OCI-M1 (cell line): ENCODE measurements around the gene CNTN4.

ENCODE experiments used
- DNase-seq: peaks from one replicate; lab custom pipeline; 2025; lab: John Stamatoyannopoulos, UW

Gene CNTN4

GRCh38 chr3:2856138-2857133 is 757.8 kb downstream of the CNTN4 start:
- DNase-seq, result peak; percentile 60

GRCh38 chr3:2860626-2861025 is 762.0 kb downstream of the CNTN4 start:
- no peak for DNase-seq

DNA sequence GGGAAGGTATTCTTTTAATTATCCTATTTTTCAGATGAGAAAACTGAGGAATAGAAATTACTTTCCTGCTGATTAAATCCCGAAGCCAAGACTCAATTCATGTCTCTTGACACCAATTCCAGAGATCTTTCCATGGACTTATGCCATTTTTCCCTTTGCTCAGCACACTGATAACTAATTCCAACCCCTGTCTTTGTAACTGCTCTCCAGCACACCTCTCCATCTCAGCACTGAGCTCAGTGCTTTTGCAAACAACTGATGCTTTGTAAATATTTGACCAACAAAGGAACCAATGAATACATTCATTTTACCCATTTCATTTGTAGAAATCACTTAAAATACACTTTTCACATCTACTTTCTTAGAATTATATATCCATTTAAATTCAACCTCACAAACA is 762.5 kb downstream of the CNTN4 start:
- DNase-seq, result no peak

- no peak for DNase-seq
These were observed 763.3 kb downstream of the CNTN4 start for GRCh38 chr3:2861920-2862319.

- DNase-seq, result no peak
These were observed 763.7 kb downstream of the CNTN4 start for GRCh38 chr3:2862366-2862765.

DNA sequence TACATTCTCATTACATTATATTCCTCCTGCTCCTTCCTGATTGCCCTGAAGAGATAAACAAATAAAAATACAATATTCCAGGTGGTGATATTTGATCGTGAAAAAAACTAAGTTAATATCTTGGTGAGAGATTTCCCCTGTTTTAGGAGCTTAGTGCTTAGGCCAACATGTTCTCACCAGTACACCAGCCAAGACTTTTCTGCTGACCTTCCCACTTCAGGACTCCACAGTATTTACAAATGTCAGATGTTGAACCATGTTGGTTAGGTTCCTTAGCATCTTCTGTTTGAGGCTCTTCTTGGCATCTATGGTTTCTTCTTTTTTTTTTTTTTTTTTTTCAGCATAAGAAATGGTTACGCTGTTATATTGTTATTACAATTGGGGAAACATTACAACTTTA is 764.5 kb downstream of the CNTN4 start:
- DNase-seq, result no peak

- no peak for DNase-seq
These were observed 771.2 kb downstream of the CNTN4 start for GRCh38 chr3:2869905-2870304.

DNA sequence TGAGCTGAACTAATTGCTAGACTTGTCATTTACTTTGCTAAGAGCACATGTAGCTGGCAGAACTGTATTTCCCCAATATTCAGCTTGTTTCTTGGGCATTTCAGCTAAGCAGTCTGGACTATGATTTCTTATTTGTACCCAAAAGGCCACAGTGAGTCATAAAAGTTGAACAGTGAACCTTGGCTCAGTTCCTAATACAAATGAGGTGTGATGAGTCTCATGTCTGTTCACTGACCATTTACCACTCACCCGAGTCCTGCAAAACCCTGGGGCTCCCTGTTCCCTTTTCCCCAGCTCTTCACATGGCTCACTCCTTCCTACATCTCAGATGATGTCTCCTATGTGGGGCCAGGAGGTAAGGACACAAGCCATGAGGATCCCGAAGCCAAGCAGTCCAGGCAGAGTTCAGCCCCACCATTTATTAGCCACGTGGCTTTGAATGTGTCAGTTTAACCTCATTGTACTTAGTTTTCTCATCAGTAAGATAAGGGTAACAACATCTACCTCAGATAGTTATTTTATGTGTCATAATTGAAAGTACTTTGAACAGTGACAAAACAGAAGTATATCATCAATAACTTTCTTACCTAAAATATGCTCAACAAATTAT is 772.2 kb downstream of the CNTN4 start:
- no peak for DNase-seq

- DNase-seq, result no peak
These were observed 774.2 kb downstream of the CNTN4 start for GRCh38 chr3:2872884-2873283.

GRCh38 chr3:2873986-2874385 is 775.3 kb downstream of the CNTN4 start:
- no peak for DNase-seq

GRCh38 chr3:2875699-2876098 is 777.0 kb downstream of the CNTN4 start:
- no peak for DNase-seq

DNA sequence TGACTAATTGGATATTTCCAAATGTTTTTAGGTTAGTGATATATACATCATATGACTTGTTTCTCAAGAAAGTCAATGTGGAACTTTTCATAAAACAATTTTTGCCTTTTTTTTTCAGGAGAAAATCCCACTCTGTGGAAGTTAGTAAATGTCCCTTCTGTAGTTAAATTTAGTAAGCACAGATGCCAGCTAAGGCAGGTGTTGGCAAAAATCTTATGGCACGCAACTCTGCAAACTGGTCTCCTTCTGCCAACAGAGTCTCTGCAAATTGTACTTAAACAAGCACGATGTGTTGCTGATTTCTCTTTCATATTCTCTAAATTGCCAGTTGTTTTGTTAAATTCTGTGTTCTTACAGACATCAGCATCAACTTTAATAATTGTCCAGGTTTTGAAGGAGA is 777.7 kb downstream of the CNTN4 start:
- no peak for DNase-seq

GRCh38 chr3:2879023-2879422 is 780.4 kb downstream of the CNTN4 start:
- DNase-seq, result no peak

DNA sequence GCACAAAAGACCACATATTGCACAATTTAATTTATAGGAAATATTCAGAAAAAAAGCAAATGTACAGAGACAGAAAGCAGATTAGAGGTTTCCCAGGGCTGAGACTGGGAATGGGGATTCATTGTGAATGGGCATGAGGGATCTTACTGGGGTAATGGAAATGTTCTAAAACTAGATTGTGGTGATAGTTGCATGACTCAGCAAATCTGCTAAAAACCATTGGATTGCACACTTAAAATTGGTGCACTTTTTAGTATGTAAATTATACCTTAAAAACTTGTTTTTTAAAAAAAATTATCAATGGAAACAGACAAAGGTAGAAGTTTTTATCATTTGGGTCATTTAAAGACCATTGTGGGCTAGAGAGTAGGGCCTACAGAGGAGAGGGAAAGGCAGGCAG is 780.9 kb downstream of the CNTN4 start:
- DNase-seq, result peak; percentile 20

GRCh38 chr3:2880218-2880756 is 781.6 kb downstream of the CNTN4 start:
- DNase-seq, result no peak

DNA sequence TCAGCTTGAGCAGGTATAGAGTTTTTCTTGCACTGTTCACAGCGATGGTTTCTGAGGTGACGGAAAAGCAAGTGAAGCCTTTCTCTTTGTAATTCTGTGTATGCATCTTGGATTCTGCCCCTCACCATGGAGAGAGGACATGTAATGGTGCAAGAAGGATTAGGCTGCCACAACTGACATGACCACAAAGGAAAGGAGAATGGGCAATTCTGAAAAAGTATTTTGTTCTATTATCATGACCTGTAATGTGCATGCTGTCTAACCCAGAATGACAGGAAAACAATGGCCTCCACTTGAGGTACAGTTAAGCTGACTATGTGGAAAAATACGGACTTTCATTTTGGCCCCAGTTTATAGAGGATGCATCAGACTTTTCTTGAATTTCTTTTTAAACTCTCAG is 784.6 kb downstream of the CNTN4 start:
- no peak for DNase-seq

GRCh38 chr3:2888592-2888991 is 789.9 kb downstream of the CNTN4 start:
- no peak for DNase-seq

DNA sequence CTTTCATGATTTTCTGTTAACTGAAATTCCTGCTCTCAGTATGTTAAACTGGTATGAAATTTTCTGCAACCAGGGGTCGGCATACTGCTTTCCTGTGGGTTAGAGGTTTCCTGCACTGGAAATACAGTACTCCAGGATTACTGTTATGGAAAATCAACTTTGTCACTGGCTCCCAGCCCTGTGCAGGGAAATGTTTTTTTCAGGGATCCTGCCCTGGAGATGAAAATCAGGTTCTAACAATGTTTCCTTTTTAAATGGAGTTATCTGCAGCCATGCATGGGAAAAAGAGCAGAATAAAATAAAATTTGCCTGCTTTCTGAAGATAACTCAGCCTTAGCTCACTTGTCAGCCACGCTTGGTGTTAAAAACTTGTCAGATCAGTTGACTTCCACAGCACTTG is 791.1 kb downstream of the CNTN4 start:
- DNase-seq, result no peak

GRCh38 chr3:2896308-2896939 is 797.8 kb downstream of the CNTN4 start:
- no peak for DNase-seq

DNA sequence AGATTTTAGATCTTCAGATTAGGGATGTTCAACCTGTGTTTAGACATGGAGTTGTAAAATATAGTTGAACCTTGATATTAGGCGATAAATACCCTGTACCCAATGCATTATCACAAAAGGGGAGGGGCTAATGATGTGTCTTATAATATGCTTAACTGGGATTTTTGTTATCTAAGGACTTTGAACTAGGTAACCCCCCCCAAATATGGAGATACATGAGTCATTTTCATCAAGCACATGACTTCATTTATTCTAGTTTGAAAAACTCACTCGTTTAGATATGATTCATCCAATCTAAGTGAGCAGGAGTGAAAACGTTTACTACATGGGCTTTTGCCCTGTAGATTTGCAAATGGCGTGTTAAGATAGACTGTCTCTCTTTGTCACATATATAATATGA is 799.2 kb downstream of the CNTN4 start:
- DNase-seq, result no peak

GRCh38 chr3:2898591-2899353 is 800.1 kb downstream of the CNTN4 start:
- no peak for DNase-seq

GRCh38 chr3:2904054-2904453 is 805.4 kb downstream of the CNTN4 start:
- no peak for DNase-seq
